Prostate gland (tissue), 2 donors: ENCODE data around the gene YBX1.

Experiments
- CTCF ChIP-seq, 4 experiments: fragments of 200-600 bp in 2 of 4; fragments of 450-650 bp in 2 of 4; sonication (generic) in 2 of 4; IDR thresholded peaks; 1 replicate in 3 of 4; 2 replicates in 1 of 4; pipeline ENCODE4 v1.5.1; 2016 to 2019; ENCODE audit warnings: antibody characterized with exemption in 4 of 4, mild to moderate bottlenecking in 2 of 4, moderate library complexity in 2 of 4
- POLR2A ChIP-seq: fragments of 450-650 bp; IDR thresholded peaks from one replicate; pipeline ENCODE4 v1.6.1; 2016; ENCODE audit warnings: antibody characterized with exemption, mild to moderate bottlenecking

DNA sequence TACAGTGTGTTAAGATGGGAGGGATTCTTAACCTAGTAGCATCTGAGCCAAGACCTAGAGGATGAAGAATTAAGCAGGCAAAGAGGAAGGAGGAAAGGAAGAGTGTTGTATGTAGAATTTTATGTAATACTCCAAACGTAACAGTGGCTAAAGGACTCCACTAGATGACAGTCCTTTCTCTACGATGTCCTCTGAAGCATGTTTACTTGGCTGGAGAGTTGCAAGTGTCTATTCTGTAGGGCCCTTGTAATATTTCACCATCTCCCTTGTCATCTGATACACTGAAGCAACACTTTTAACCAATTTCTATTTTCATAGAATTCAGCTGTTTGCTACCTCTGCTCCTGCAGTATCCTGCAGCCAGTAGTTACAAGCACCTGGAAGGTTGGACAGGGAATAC lies 2.2 kb upstream of the YBX1 start:
- TF ChIP-seq CTCF (IDR thresholded peaks at IDR 0.05) (no peak), POLR2A (no peak)
